ENCODE measurements around the gene MTRR.
"Not testable (repeated sequence)": the region's sequence is repeated elsewhere in the genome, so short reads cannot be mapped to it uniquely, and the experiment has no call there.

The MTRR gene

GRCh38 chr5:7897014-7897600 lies 28.2 kb downstream of the MTRR start:
- DNase-seq (ENCODE audit: low read depth) = peak; percentile 66

- DNase-seq (ENCODE audit: low read depth) = peak; percentile 20
Measured at GRCh38 chr5:7902201-7902600, 33.3 kb downstream of the MTRR start.

GRCh38 chr5:7902666-7903625 lies 34.0 kb downstream of the MTRR start:
- no peak for DNase-seq (ENCODE audit: low read depth)

DNA sequence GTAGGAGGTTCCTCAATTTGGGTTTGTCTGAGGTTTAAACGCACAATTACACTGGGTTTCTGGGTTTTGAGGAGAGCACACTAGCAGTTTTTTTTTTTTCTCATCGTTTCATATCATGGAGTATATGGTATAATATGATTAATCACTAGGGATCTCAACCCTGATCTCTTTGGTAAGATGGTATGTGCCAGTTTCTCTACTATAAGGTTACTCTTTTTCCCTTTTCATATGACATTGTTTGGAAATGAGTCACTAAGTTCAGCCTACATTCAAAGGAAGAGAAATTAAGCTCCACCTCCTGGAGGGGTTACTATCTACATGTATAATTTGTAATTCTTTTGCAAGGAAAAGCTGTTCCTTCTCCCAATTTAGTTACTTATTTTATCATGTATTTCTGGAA lies 35.2 kb downstream of the MTRR start:
- DNase-seq (ENCODE audit: low read depth) = peak; percentile 85

DNA sequence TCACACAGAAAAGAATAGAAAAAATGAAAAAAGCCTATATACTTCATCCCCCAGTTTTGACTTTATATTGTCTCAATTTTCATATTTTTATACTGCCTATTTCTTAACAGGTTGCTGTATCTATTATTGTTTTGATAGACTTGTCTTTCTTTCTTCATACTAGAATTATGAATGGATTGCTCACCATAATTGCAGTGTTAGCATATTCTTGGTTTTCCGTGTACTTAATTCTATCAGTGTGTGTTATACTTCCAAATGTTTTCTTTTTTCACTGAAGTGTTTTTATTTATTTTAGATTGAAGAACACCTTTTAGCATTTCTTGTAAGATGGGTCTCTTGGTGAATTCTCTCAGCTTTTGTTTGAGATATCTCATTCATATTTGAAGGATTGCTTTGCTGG lies 38.7 kb downstream of the MTRR start:
- no peak for DNase-seq (ENCODE audit: low read depth)

DNA sequence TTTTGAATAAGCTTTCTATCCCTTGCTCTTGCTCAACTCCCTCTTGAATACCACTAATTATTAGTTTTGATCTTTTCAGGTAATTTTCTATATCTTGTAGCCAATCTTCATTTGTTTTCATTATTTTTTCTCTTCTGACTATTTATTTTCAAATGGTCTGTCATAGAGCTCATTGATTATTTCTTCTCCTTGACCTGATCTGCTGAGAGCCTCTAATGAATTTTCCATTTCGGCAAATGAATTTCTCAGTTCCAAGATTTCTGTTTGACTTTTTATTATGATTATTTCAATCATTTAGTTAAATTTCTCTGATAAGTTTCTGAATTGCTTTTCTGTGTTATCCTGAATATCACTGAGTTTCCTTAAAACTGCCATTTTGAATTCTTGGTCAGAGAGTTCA lies 39.4 kb downstream of the MTRR start:
- no peak for DNase-seq (ENCODE audit: low read depth)

DNA sequence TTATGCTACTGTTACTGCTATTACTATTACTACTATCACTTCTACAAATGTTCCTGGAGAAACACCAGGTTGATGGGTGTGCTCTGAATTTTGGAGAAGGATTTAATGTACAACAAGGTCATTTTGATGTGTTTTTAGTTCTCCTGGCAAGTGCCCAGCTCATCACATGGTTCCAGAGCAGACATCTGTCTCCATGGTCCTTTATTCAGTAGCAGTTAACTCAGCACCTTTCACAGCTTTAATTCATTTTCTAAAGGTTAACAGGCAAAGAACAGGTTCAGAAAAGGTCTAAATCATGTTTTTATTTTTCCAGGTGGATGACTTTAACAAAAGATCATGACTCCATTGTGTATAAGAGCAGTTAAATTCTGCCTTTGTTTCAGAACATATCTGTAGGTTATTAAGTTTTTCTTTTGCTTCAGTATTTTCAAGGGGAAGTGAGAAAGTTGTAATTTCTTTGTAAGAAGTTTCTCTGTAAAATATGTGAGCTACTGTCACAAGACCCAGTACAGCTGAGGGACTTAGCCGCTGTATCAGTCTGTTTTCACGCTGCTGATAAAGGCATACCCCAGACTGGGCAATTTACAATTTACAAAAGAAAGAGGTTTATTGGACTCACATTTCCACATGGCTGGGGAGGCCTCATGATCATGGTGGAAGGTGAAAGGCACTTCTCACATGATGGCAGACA lies 41.9 kb downstream of the MTRR start:
- DNase-seq (ENCODE audit: low read depth) = no peak

GRCh38 chr5:7911429-7911771 lies 42.5 kb downstream of the MTRR start:
- not testable (repeated sequence) for DNase-seq (ENCODE audit: low read depth)

DNA sequence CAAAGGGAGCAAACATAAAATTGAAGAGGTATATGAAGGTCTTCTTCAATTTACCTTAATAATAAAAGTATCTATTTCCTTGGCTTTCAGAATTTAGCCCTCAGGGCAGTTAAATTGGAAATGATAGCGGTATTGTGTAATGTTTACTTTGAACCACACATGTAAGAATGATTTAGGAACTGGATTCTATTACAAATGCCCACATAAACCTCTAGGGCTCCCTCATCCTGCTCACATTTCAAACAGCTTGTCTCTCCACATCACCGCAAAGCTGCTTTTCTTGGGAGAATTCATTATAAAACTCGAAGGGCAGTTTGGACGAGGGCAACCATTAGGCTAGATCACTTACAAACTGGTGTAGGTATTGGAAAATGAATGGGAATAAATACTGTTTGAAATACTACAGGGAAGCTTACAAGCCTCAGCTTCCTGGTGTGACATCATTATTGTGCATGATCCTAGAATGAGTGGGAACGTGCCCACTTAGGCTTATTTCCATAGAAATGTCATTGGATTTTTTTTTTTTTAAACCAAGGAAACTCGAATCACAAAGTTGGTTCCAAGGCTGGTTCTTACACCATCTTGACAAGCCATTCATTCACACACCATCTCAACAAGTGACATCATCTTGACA lies 47.3 kb downstream of the MTRR start:
- peak; percentile 32 for DNase-seq (ENCODE audit: low read depth)

DNA sequence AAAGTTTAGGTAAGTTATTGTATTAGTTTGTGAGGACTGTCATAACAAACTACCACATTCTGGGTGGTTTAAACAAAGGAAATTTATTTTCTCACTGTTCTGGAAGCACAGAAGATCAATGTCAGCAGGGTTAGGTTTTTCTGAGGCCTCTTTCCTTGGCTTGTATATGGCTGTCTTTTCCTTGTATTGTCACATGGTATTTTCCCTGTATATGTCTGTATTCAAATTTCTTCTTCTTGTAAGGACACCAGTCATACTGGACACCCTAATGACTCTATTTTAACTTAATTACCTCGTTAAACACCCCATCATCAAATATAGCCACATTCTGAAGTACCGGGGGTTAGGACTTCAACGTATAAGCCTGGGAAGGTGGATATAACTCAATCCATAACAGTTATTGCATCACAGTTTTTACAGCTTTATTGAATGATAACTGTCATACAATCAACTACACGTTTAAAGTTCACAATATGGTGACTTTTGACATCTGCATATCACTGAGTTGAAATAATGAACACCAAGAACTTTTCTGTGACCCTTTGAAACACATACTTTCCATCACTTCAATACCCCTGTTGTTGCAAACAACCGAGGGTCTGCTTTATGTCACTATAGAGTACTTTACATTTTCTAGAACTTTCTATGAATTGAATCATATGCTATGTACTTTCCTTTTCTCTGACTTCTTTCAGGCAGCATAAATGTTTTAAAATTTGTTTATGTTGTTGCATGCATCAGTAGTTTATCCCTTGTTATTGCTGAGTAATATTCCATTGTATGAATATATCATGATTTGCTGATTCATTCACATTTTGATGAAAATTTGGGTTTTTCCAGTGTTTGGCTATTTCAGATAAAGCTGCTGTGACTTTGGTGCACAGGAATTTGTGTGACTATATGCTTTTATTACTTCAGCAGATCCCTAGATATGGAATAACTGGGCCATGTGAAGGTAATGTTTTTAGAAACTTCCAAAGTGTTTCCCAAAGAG lies 48.5 kb downstream of the MTRR start:
- no peak for DNase-seq (ENCODE audit: low read depth)

DNA sequence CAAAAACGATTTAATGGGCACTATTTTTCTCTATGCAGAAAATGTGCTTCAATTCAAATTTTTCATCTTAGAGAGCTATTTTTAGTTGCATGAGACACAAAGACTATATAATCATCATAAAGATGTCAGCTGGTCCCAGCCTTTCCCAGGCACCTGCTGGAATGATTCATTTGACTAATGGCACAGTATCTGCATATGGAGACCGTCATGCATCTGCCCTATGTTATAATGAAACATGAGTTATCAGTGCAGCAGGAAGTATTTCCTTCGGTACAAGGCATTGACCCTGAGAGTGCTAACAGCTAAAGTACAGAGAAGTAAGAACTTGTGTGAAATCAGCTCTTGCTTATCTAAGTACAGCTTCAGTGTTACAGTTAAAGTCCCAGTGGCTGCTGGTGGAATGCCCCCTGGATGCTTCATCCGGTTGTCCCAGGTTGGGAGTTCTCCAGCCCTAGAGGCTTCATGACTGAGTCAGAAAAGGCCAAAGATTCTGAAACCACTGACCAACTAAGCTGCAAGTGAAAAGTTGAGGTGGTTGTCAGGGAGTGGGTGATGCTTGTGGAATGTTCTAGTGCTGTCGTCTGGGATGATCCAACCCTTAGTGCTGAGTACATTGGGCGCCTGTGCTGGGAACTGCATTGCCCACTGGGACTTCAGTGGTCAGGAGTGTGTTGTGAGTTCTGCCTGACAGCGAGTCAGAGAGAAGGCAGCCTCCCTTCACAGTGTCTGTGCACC lies 57.2 kb downstream of the MTRR start:
- peak; percentile 95 for DNase-seq (ENCODE audit: low read depth)

DNA sequence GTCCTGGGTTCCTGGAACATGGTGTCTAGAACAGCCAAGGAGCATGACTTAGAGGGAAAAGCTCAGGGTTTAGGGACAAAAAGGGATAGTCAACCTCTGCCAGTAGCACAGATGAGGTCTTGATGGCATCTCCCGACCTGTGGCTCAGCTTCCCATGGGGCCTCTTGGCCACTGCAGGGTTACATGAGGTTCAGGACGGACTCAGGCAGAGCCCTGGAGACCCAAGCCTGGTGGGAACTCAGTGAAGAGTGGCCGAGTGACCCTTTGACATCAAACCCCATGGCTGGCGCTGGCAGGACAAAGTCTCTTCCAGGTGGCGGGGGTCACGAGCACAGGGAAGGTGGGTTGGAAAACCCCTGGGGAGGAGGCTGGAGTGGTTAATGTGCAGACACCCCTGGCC lies 57.8 kb downstream of the MTRR start:
- no peak for DNase-seq (ENCODE audit: low read depth)

DNA sequence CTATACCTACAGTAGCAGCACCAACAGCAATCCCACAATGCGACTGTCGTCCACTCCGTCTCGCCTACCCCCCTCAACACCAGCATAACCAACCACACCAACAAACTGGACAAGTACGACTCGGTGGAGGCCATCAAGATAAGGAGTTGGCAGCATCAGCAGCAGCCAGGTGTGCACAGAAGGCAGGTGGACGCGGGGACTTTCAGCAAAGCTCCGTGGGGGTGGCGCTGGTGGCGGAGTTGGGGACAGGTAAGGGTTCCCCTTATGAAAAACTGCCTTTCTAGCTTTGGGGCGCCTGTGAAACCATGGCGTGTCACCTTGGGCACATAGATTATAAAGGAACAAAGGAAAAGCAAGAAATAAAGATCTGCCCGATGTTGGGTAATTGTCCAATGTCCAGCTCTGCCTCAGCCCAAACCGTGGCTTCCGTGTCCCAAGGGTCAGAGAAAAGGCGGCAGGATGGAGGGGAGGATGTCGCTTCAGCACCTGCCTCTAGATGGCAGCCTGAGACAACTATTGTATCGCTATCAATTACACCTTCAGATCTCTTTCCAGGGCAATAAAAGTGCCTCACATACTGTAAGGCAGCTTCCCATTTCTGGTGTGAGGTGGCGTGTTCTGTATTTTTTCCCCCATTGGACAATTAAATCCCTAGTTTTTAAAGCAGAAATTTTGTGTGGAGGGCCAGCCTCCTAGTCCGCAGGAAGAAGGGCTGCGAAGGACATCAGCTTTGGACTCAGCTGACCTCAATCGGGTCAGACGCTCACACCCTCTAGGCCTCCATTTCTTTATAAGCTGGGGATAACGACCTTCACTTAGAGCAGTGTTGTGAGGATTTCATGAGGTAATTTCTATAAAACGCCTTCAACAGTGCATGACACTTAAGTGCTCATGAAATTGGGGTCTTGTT lies 58.8 kb downstream of the MTRR start:
- peak; percentile 68 for DNase-seq (ENCODE audit: low read depth)

GRCh38 chr5:7930011-7930410 lies 61.1 kb downstream of the MTRR start:
- DNase-seq (ENCODE audit: low read depth) = no peak

DNA sequence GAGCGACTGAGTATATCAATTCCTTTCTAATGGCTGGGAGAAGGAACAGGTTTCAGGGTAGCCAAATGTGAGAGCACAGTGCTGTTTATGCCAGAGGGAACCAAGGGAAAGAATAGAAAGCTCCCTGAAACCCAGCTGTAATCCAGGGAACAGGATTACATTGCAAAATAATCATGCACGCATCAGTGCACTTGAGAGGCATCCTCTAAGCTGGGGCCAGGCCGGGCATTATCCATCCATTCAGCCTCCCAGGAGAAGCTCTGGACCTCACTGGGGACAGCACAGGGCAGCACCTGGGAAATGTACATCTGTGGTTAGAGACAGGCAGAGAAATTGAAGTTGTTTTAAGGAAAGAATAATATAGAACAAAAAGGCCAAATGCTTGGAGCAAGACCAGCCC lies 72.7 kb downstream of the MTRR start:
- DNase-seq (ENCODE audit: low read depth) = no peak

GRCh38 chr5:7947301-7947700 lies 78.4 kb downstream of the MTRR start:
- no peak for DNase-seq (ENCODE audit: low read depth)

Measured in EH (cell line).